Kidney (tissue), 14 donors: ENCODE measurements around the gene PLA2R1. TPM values are rescaled to one million over a fixed set of nuclear protein-coding genes. Genes with fewer than 3 reads are reported as not detected.

ENCODE experiments used
- DNase-seq, 5 donors: peaks; one replicate each; pipeline ENCODE4 v3.0.0-alpha.2; 2013 to 2020
- FAIRE-seq: peaks from 2 replicates; lab custom pipeline; 2012; peaks lifted over from hg19 to GRCh38; lab: Jason Lieb, UNC
- H3K27ac ChIP-seq, 2 donors: one replicate each; pipeline ENCODE4 v1.7.0; 2013; ENCODE audit warnings: low read depth in 2 of 2, low read length in 2 of 2, inconsistent platforms in 1 of 2
- H3K27me3 ChIP-seq: one replicate; pipeline ENCODE4 v1.7.1; 2013; ENCODE audit warnings: low read length, inconsistent platforms; ENCODE audit not compliant: control insufficient read depth, insufficient read depth
- H3K36me3 ChIP-seq, 3 donors: one replicate each; pipeline versions ENCODE4 v1.7.0 to v1.7.1; 2013; ENCODE audit warnings: low read length in 3 of 3, control low read depth in 1 of 3, inconsistent platforms in 1 of 3; ENCODE audit not compliant: insufficient read depth in 3 of 3, control insufficient read depth in 2 of 3
- H3K4me1 ChIP-seq, 3 donors: one replicate each; pipeline versions ENCODE4 v1.7.0 to v1.7.1; 2013; ENCODE audit warnings: low read length in 3 of 3, inconsistent platforms in 1 of 3, low read depth in 1 of 3; ENCODE audit not compliant: control insufficient read depth in 2 of 3, insufficient read depth in 2 of 3
- H3K4me3 ChIP-seq, 3 donors: one replicate each; pipeline versions ENCODE4 v1.7.0 to v1.8.1; 2013; ENCODE audit warnings: low read length in 3 of 3, control low read depth in 1 of 3, inconsistent platforms in 1 of 3
- H3K9ac ChIP-seq, 3 donors: one replicate each; pipeline versions ENCODE4 v1.7.0 to v1.7.1; 2013; ENCODE audit warnings: low read length in 3 of 3, control low read depth in 1 of 3, inconsistent platforms in 1 of 3
- H3K9me3 ChIP-seq, 3 donors: one replicate each; pipeline versions ENCODE4 v1.7.0 to v1.7.1; 2013; ENCODE audit warnings: low read length in 3 of 3, control low read depth in 1 of 3, inconsistent platforms in 1 of 3; ENCODE audit not compliant: control insufficient read depth in 2 of 3, insufficient read depth in 1 of 3
- intact Hi-C: fragments of 100-400 bp; cut with DNase I; formaldehyde crosslinking; loops from one replicate; pipeline ENCODE4 v1.11.1; 2022
- polyA plus RNA-seq: library from polyadenylated mRNA; stranded (reverse); fragments of 350-450 nt; fragmentation: Illumina TruSeq; extraction: RNeasy Lipid Tissue Mini Kit (QIAGEN cat#74804); gene quantifications from one replicate; pipeline ENCODE4 v1.2.3, GENCODE V29; 2014; ENCODE audit warnings: low read depth, low replicate concordance; ENCODE audit not compliant: insufficient read depth
- total RNA-seq: library from RNA; stranded (reverse); fragmentation: NEBNext Ultra II Directional; extraction: Animal tissue kit (Norgen Biotek cat#: 25700); gene quantifications from one replicate; pipeline ENCODE4 v1.2.1, GENCODE V29; 2021
- TF ChIP-seq, protein P1 (sequence below): IDR thresholded peaks from 3 replicates; pipeline ENCODE4 v1.5.1; 2012; ENCODE audit warnings: mild to moderate bottlenecking, moderate library complexity, borderline replicate concordance; ENCODE audit not compliant: insufficient read depth; ENCODE audit errors: extremely low read depth
- donor health status: control.
- donor health status: control.
- donor health status: control.
- donor health status: control.
- donor health status: control.
- donor health status: DM: yes; HTN: yes; CAD: no.
- donor health status: Normal renal cell carcinoma (clear cell type).

PLA2R1 gene
- total and polyA plus RNA-seq, 2 donors from 2014 or later = 6.6 to 71.9 TPM

DNA sequence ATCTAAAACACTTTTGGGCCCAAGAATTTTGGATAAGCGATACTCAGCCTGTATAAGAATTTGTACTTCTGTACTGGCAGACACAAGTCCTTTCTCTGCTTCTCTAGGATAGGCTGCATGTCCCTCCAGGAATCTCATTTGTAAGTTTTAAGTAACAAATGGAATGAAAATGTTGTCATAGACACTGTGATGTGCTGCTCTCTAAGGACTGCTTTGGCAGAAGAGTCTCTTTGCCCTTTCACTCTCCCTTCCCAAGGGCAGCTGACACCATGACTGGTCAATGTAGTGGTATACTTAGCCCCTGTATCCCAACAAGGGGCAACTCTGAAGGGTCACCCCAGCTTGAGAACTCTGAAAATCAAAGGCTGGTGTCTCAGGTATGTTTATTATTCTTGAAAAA, 27.3 kb downstream of the PLA2R1 start:
- Histone ChIP-seq H3K9ac (no peak overlapping the region), H3K27me3 (no peaks in the 10 kb centered on the region), H3K27ac (no peak overlapping the region), H3K36me3 (no peaks in the 10 kb centered on the region), H3K4me1 (no peaks in the 10 kb centered on the region), H3K4me3 (no peak overlapping the region), H3K9me3 (no peaks in the 10 kb centered on the region)
- intact Hi-C loops = no loop called here
- FAIRE-seq = no peak
- TF ChIP-seq, protein P1, sequence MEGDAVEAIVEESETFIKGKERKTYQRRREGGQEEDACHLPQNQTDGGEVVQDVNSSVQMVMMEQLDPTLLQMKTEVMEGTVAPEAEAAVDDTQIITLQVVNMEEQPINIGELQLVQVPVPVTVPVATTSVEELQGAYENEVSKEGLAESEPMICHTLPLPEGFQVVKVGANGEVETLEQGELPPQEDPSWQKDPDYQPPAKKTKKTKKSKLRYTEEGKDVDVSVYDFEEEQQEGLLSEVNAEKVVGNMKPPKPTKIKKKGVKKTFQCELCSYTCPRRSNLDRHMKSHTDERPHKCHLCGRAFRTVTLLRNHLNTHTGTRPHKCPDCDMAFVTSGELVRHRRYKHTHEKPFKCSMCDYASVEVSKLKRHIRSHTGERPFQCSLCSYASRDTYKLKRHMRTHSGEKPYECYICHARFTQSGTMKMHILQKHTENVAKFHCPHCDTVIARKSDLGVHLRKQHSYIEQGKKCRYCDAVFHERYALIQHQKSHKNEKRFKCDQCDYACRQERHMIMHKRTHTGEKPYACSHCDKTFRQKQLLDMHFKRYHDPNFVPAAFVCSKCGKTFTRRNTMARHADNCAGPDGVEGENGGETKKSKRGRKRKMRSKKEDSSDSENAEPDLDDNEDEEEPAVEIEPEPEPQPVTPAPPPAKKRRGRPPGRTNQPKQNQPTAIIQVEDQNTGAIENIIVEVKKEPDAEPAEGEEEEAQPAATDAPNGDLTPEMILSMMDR = no peak
- DNase-seq = no peak

DNA sequence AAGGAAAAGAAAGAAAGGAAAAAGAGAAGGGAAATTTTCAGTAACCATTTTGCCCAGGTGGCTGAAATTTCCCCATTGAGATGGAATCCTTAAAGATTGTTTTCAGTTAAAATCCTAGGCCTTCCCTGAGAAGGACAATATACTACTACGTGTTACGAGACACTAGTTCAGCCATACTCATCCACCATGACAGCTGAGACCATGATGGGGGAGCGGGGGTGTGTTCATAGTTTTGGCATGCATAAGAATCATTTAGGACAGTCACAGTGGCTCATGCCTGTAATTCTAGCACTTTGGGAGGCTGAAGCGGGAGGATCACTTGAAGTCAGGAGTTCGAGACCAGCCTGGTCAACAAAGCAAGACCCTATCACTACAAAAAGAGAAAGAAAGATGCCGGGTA, 28.0 kb downstream of the PLA2R1 start:
- H3K9ac ChIP-seq = no peak overlapping the region
- DNase-seq (no peak), FAIRE-seq (no peak)
- intact Hi-C loops = no loop called here
- no peak overlapping the region for H3K4me3 ChIP-seq
- H3K27ac ChIP-seq = no peak overlapping the region
- TF ChIP-seq, protein P1 = no peak
- H3K27me3 ChIP-seq = no peaks in the 10 kb centered on the region
- no peaks in the 10 kb centered on the region for H3K4me1 ChIP-seq
- H3K9me3 ChIP-seq = no peaks in the 10 kb centered on the region
- H3K36me3 ChIP-seq = no peaks in the 10 kb centered on the region

- no peaks in the 10 kb centered on the region for H3K9me3 ChIP-seq
- H3K9ac ChIP-seq = no peak overlapping the region
- intact Hi-C loops = no loop called here
- H3K4me3 ChIP-seq = no peak overlapping the region
- DNase-seq (no peak), FAIRE-seq (no peak)
- no peaks in the 10 kb centered on the region for H3K4me1 ChIP-seq
- no peaks in the 10 kb centered on the region for H3K36me3 ChIP-seq
- H3K27me3 ChIP-seq = no peaks in the 10 kb centered on the region
- TF ChIP-seq, protein P1 = no peak
- H3K27ac ChIP-seq = no peak overlapping the region
Measured at GRCh38 chr2:160033732-160034392, 28.6 kb downstream of the PLA2R1 start.

DNA sequence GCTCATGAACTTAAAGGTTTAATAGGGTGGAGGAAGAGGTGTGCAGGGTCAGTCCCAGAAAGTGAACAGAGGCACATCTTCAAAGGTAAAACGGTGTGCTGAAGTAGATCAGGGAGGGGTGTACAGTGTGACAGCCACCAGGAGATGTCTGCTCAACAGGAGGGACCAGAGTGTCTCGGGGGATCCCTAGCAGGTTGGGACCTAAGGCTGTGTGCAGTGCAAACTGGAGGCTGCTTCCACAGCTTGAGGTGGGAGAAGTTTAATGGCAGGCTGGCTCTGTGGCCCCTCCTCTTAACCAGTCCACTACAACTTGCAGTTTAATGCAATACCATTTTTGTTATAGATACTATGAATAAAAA, 33.2 kb downstream of the PLA2R1 start:
- intact Hi-C loops = no loop called here
- Histone ChIP-seq H3K27ac (no peak overlapping the region), H3K36me3 (no peaks in the 10 kb centered on the region), H3K9ac (no peak overlapping the region), H3K4me1 (no peaks in the 10 kb centered on the region), H3K9me3 (no peaks in the 10 kb centered on the region), H3K27me3 (no peaks in the 10 kb centered on the region), H3K4me3 (no peak overlapping the region)
- TF ChIP-seq, protein P1 = no peak
- DNase-seq (no peak), FAIRE-seq (no peak)
